GM12878 (cell line): ENCODE data around the gene TMEM114. TPM values are rescaled to one million over a fixed set of nuclear protein-coding genes. Genes with fewer than 3 reads are reported as not detected.

Experiments used
- ATAC-seq: fragments of 200-7000 bp; cut with Tn5 transposase; 3 replicates; pipeline ENCODE4 v1.9.1; 2020; ENCODE audit warnings: mild to moderate bottlenecking, moderate library complexity
- BruUV-seq: library from RNA; stranded (reverse); fragments of 400-500 nt; replicated peaks from 2 replicates; lab custom pipeline; 2021; lab: Mats Ljungman, UMichigan
- CTCF ChIA-PET: fragments of 300-600 bp; sonication (Branson Sonifier 250); formaldehyde crosslinking; extraction: SDS; loops from one replicate; lab custom pipeline; 2021; ENCODE audit warnings: inconsistent platforms; lab: Yijun Ruan, JAX
- POLR2A ChIA-PET: fragments of 350-600 bp; formaldehyde crosslinking; extraction: SDS; loops from one replicate; lab custom pipeline; 2021; ENCODE audit warnings: inconsistent platforms; lab: Charles Lee
- RAD21 ChIA-PET: fragments of 300-600 bp; sonication (Branson Sonifier 250); formaldehyde crosslinking; loops from one replicate; lab custom pipeline; 2023; ENCODE audit warnings: antibody characterized with exemption; ENCODE audit not compliant: unreplicated experiment; lab: Charles Lee
- SMC1A ChIA-PET: fragments of 300-600 bp; sonication (Branson Sonifier 250); formaldehyde crosslinking; loops from one replicate; lab custom pipeline; 2023; ENCODE audit not compliant: unreplicated experiment, uncharacterized antibody; lab: Charles Lee
- DNase-seq: peaks from one replicate; pipeline ENCODE4 v3.0.0-alpha.2; 2011; ENCODE audit warnings: low read depth, low spot score
- FAIRE-seq: peaks from 3 replicates; lab custom pipeline; 2011; peaks lifted over from hg19 to GRCh38; lab: Jason Lieb, UNC
- H2AFZ ChIP-seq: 2 replicates; pipeline ENCODE4 v1.6.0; 2011; ENCODE audit warnings: low read depth, low read length, control low read depth; ENCODE audit not compliant: control insufficient read depth
- H3K27ac ChIP-seq: 2 replicates; pipeline ENCODE4 v1.5.1; 2011; ENCODE audit warnings: control low read depth; ENCODE audit not compliant: control insufficient read depth, insufficient read depth
- H3K27me3 ChIP-seq, 2 experiments: replicated peaks in 1 of 2; 2 replicates each; pipeline versions ENCODE4 v1.6.0 to v1.6.1; 2011; ENCODE audit warnings: low read length in 1 of 2; ENCODE audit not compliant: control insufficient read depth in 2 of 2, insufficient read depth in 2 of 2
- H3K36me3 ChIP-seq, 2 experiments: 2 replicates each; pipeline ENCODE4 v1.5.1; 2011; ENCODE audit warnings: low read length in 1 of 2; ENCODE audit not compliant: control insufficient read depth in 2 of 2, insufficient read depth in 2 of 2
- H3K4me1 ChIP-seq: 2 replicates; pipeline ENCODE4 v1.6.1; 2011; ENCODE audit warnings: mild to moderate bottlenecking, low read length, moderate library complexity, mixed read lengths; ENCODE audit not compliant: control insufficient read depth, insufficient read depth
- H3K4me2 ChIP-seq: 2 replicates; pipeline ENCODE4 v1.6.0; 2011; ENCODE audit warnings: control low read depth; ENCODE audit not compliant: control insufficient read depth, insufficient read depth
- H3K4me3 ChIP-seq: fragments of 200-600 bp; sonication (generic); 2 replicates; pipeline ENCODE4 v1.5.1; 2016
- H3K79me2 ChIP-seq: 2 replicates; pipeline ENCODE4 v1.6.0; 2011; ENCODE audit warnings: low read length; ENCODE audit not compliant: control insufficient read depth, insufficient read depth
- H3K9ac ChIP-seq: 2 replicates; pipeline ENCODE4 v1.8.0; 2011; ENCODE audit warnings: low read length, control low read depth, mixed read lengths; ENCODE audit not compliant: control insufficient read depth, insufficient read depth
- H3K9me3 ChIP-seq: replicated peaks from 3 replicates; pipeline ENCODE4 v1.5.1; 2011; ENCODE audit warnings: mild to moderate bottlenecking, low read length; ENCODE audit not compliant: control insufficient read depth, insufficient read depth
- H4K20me1 ChIP-seq: 2 replicates; pipeline ENCODE4 v1.6.0; 2011; ENCODE audit not compliant: control insufficient read depth, insufficient read depth
- FOXK2 ChIP-seq: fragments of 450-650 bp; IDR thresholded peaks from 2 replicates; pipeline ENCODE4 v1.6.1; 2017; ENCODE audit warnings: mild to moderate bottlenecking, moderate library complexity
- JUND ChIP-seq: IDR thresholded peaks from 2 replicates; pipeline ENCODE4 v1.6.1; 2012; ENCODE audit warnings: low read depth, mild to moderate bottlenecking, low read length, improper control_type of control experiment, moderate library complexity
- NR2C1 ChIP-seq: fragments of 450-650 bp; IDR thresholded peaks from 2 replicates; pipeline ENCODE4 v1.6.1; 2017; ENCODE audit warnings: antibody characterized with exemption, mild to moderate bottlenecking, moderate library complexity
- SUPT20H ChIP-seq: IDR thresholded peaks from 2 replicates; pipeline ENCODE4 v1.6.1; 2011; ENCODE audit warnings: low read depth, mild to moderate bottlenecking, low read length, moderate library complexity, borderline replicate concordance; ENCODE audit not compliant: control insufficient read depth
- SUZ12 ChIP-seq: fragments of 200-600 bp; sonication (generic); IDR thresholded peaks from one replicate; pipeline ENCODE4 v1.6.1; 2018; ENCODE audit warnings: antibody characterized with exemption, mild to moderate bottlenecking; ENCODE audit not compliant: unreplicated experiment
- TCF3 ChIP-seq: IDR thresholded peaks from 2 replicates; pipeline ENCODE4 v1.6.1; 2012; ENCODE audit warnings: low read depth, mild to moderate bottlenecking, low read length, borderline replicate concordance; ENCODE audit not compliant: insufficient read depth
- WRNIP1 ChIP-seq: IDR thresholded peaks from 2 replicates; pipeline ENCODE4 v1.6.1; 2011; ENCODE audit warnings: low read depth, low read length, improper control_type of control experiment, borderline replicate concordance
- ZBTB40 ChIP-seq: fragments of 450-650 bp; IDR thresholded peaks from 2 replicates; pipeline ENCODE4 v1.6.1; 2016; ENCODE audit warnings: mild to moderate bottlenecking, moderate library complexity, borderline replicate concordance
- ZZZ3 ChIP-seq: IDR thresholded peaks from 2 replicates; pipeline ENCODE4 v1.6.1; 2011; ENCODE audit warnings: low read depth; ENCODE audit not compliant: control insufficient read depth, insufficient read length
- WGBS: methylation state at CpG from one replicate; pipeline ENCODE4 v1.1.6; 2016; ENCODE audit warnings: low lambda C conversion rate; ENCODE audit not compliant: insufficient replicate concordance, insufficient coverage; ENCODE audit errors: missing lambda C conversion rate; 5-methylcytosine and 5-hydroxymethylcytosine counted together
- in situ Hi-C: fragments of 300-500 bp; cut with MboI; formaldehyde crosslinking; loops from 9 replicates; pipeline ENCODE4 v1.14.3; 2018; ENCODE audit warnings: mixed read lengths
- intact Hi-C: fragments of 100-400 bp; cut with micrococcal nuclease; formaldehyde crosslinking; loops from one replicate; pipeline ENCODE4 v1.14.2; 2022; ENCODE audit not compliant: unreplicated experiment
- polyA plus RNA-seq, 11 experiments: library from polyadenylated mRNA; depleted of rRNA in 4 of 11; unstranded in 6 of 11; stranded (reverse) in 5 of 11; fragments of >200 nt; fragmentation: Nextera tagmentation in 4 of 11; fragmentation: Illumina TruSeq in 1 of 11; extraction: Ambion mirVana in 4 of 11; extraction: Trizol in 1 of 11; gene quantifications; 1 replicate in 1 of 11; 2 replicates in 10 of 11; pipeline versions ENCODE4 v1.2.1 to v1.2.3, GENCODE V29; 2011 to 2016; ENCODE audit warnings: inconsistent platforms in 2 of 11, missing spikeins in 2 of 11, low read depth in 1 of 11
- total RNA-seq, 4 experiments: library from RNA; depleted of rRNA in 3 of 4; stranded (reverse); fragments of >200 nt in 3 of 4; fragmentation: Illumina TruSeq in 1 of 4; extraction: Trizol in 1 of 4; gene quantifications; 2 replicates each; pipeline versions ENCODE4 v1.2.1 to v1.2.3, GENCODE V29; 2013 to 2021

The TMEM114 gene
- total and polyA plus RNA-seq, 10 of the 15 experiments (the other 5 are each of a cell fraction or from before 2014, with no cell fraction given) = not detected

DNA sequence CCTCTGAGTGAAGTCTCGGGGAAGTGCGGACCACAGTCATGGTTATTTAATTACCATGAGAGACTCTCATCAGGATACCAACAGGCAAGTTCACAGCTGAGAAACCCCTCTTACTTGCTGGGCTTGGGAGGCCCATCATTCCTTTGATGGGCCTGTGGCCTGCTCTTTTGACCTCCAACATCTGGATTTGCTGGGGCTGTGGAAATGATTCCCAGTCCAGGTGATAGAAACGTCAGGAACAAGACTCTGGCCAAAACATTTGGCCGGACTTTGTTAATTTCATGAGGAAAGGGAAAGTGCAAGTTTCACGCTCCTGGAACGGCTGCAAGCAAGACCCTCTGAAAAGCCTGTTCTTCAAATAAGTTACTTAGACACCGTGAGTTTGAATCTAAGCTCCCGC, 42.5 kb downstream of the TMEM114 start:
- POLR2A ChIA-PET = no interaction called here
- BruUV-seq = no TSS peak
- no peak overlapping the region for H3K4me3 ChIP-seq

More for the DNA sequence above, 42.5 kb downstream of the TMEM114 start:
- no peak for ATAC-seq
- Histone ChIP-seq H3K4me1 (no peaks in the 10 kb centered on the region), H3K9me3 (no peaks in the 10 kb centered on the region), H4K20me1 (no peaks in the 10 kb centered on the region), H3K27ac (no peak overlapping the region), H2AFZ (no peak overlapping the region), H3K27me3 (no peaks in the 10 kb centered on the region; a peak in 1 of 4 replicates), H3K36me3 (no peaks in the 10 kb centered on the region), H3K9ac (no peak overlapping the region), H3K79me2 (no peaks in the 10 kb centered on the region), H3K4me2 (no peak overlapping the region)
- TF ChIP-seq NR2C1 (no peak), JUND (no peak), ZZZ3 (no peak), WRNIP1 (no peak), FOXK2 (no peak), SUPT20H (no peak), ZBTB40 (no peak), TCF3 (no peak), SUZ12 (no peak)
- SMC1A ChIA-PET = no interaction called here
- in situ Hi-C loops (no loop called here), intact Hi-C loops (no loop called here)
- CTCF ChIA-PET = no interaction called here
- FAIRE-seq = no peak
- 53% methylated on average over 8 of the region's 8 CpGs for WGBS
- DNase-seq = no peak
- RAD21 ChIA-PET = no interaction called here
